Measurements from ENCODE around the gene CASS4. TPM values are rescaled to one million over a fixed set of nuclear protein-coding genes. Genes with fewer than 3 reads are reported as not detected.
A peak's percentile ranks its signal among the peaks of the same experiment; 100 is the strongest.

The CASS4 gene, protein sequence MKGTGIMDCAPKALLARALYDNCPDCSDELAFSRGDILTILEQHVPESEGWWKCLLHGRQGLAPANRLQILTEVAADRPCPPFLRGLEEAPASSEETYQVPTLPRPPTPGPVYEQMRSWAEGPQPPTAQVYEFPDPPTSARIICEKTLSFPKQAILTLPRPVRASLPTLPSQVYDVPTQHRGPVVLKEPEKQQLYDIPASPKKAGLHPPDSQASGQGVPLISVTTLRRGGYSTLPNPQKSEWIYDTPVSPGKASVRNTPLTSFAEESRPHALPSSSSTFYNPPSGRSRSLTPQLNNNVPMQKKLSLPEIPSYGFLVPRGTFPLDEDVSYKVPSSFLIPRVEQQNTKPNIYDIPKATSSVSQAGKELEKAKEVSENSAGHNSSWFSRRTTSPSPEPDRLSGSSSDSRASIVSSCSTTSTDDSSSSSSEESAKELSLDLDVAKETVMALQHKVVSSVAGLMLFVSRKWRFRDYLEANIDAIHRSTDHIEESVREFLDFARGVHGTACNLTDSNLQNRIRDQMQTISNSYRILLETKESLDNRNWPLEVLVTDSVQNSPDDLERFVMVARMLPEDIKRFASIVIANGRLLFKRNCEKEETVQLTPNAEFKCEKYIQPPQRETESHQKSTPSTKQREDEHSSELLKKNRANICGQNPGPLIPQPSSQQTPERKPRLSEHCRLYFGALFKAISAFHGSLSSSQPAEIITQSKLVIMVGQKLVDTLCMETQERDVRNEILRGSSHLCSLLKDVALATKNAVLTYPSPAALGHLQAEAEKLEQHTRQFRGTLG
- total RNA-seq = 0.09 and 0.26 TPM in 2 replicates
- long read RNA-seq = 0 reads

DNA sequence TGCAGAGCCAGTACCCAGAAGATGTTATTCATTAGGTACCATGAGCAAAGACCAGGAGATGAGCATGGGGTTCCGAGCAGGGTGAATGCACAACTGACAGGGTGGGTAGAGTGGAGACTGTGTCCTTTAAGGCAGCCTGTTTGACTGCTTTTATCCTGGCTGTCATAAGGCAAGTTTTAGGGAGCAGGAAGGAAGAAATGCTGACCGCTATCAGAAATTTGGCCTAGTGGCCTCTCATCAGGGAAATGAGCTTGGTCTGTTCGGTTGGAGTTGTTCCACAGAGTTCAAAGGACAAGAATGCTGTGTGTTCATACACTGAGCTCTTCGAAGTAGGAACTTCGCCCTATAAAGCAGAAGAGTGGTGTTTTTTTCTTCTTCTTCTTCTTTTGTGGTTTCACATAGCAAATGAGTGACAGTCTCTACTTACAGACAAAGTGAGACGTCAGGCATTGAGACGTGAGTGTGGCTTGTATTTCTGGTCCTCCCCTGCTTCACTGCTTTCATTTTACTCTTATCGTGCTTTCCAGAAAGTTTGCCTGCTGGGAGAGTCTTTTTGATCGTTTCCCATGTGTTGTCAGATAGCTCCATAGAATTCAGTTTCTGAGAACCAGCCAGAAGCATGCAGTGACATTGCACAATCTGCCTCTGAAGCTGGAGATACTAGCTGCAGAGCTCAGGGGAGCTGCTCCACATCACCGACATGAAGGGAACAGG lies at the start of gene CASS4:
CASS4 (plus strand) TSS at position 502 of the 714 bp plus-strand sequence; CDS start at position 701, 199 bp downstream.
- Mint-ChIP-seq H3K27me3 (no peaks in the 10 kb centered on the region), H3K9me3 (ENCODE audit: low read depth) (no peaks in the 10 kb centered on the region), H3K36me3 (ENCODE audit: insufficient read depth) (peaks cover 19% of the 10 kb centered on the region), H3K4me1 (ENCODE audit: low read depth) (no peaks in the 10 kb centered on the region), H3K4me3 (ENCODE audit: low read depth) (no peak within 1 kb of the TSS), H3K27ac (no peak within 1 kb of the TSS)
- TF ChIP-seq, protein P1, sequence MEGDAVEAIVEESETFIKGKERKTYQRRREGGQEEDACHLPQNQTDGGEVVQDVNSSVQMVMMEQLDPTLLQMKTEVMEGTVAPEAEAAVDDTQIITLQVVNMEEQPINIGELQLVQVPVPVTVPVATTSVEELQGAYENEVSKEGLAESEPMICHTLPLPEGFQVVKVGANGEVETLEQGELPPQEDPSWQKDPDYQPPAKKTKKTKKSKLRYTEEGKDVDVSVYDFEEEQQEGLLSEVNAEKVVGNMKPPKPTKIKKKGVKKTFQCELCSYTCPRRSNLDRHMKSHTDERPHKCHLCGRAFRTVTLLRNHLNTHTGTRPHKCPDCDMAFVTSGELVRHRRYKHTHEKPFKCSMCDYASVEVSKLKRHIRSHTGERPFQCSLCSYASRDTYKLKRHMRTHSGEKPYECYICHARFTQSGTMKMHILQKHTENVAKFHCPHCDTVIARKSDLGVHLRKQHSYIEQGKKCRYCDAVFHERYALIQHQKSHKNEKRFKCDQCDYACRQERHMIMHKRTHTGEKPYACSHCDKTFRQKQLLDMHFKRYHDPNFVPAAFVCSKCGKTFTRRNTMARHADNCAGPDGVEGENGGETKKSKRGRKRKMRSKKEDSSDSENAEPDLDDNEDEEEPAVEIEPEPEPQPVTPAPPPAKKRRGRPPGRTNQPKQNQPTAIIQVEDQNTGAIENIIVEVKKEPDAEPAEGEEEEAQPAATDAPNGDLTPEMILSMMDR (IDR thresholded peaks at IDR 0.05; ENCODE audit: unreplicated experiment) = no peak
- no peak for DNase-seq (ENCODE audit: low spot score, unreplicated experiment)

DNA sequence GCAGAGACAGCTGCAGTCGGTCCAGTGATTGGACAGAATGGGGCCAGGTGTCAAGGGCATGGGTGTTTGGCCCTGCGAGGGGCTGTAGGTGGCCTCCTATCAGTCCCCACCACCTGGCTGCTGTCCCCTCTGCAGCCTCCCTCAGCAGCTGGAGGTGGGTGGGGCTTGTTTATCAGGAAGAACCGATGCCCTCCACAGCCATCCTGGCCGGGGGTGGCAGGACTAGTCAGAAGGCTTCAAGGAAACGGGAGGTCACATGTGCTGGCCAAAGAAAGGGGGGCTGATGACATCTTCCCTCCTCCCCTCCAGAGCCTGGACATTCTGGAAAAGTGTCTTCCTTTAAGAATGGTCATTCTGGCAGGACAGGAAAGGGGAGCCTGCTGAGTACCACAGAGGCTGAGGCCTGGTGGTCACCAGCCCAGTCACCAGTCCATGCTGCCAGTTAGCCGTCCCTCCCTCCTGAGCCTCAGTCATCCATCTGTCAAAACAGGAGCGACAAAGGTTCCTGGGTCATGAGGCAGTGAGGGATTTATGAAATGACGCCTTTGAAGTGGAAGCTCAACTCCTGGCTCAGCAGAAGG lies 49.1 kb upstream of the CASS4 start:
- peaks cover 12% of the 10 kb centered on the region for H3K36me3 Mint-ChIP-seq (ENCODE audit: insufficient read depth)
- no peaks in the 10 kb centered on the region for H3K27me3 Mint-ChIP-seq
- H3K9me3 Mint-ChIP-seq (ENCODE audit: low read depth) = no peaks in the 10 kb centered on the region
- TF ChIP-seq, protein P1 (IDR thresholded peaks at IDR 0.05; ENCODE audit: unreplicated experiment) = no peak
- no peak overlapping the region for H3K4me3 Mint-ChIP-seq (ENCODE audit: low read depth)
- H3K4me1 Mint-ChIP-seq (ENCODE audit: low read depth) = peaks cover 12% of the 10 kb centered on the region
- H3K27ac Mint-ChIP-seq = no peak overlapping the region
- DNase-seq (ENCODE audit: low spot score, unreplicated experiment) = no peak

DNA sequence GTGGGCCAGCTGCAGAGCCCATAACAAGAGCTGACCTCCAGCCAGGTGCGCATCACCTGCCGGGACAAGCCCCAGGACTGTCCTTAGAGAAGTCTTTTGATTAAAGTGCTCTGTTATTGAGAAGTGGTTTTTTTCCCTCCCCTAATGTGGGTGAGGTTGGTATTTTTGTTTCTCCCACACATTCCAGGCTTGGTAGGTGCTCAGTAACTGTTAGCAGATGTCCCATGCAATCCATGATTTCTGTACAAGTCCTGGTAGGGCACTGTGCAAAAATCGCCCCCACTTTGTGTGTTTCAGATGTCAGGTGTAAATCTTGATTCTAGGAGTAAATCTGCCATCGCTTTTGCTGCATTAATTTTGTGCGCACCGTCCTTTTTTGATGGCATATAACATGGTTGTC lies 48.6 kb upstream of the CASS4 start:
- DNase-seq (ENCODE audit: low spot score, unreplicated experiment) = no peak
- no peaks in the 10 kb centered on the region for H3K27me3 Mint-ChIP-seq
- H3K4me1 Mint-ChIP-seq (ENCODE audit: low read depth) = peaks cover 12% of the 10 kb centered on the region
- H3K36me3 Mint-ChIP-seq (ENCODE audit: insufficient read depth) = peaks cover 12% of the 10 kb centered on the region
- no peak overlapping the region for H3K4me3 Mint-ChIP-seq (ENCODE audit: low read depth)
- no peaks in the 10 kb centered on the region for H3K9me3 Mint-ChIP-seq (ENCODE audit: low read depth)
- TF ChIP-seq, protein P1 (IDR thresholded peaks at IDR 0.05; ENCODE audit: unreplicated experiment) = no peak
- no peak overlapping the region for H3K27ac Mint-ChIP-seq

DNA sequence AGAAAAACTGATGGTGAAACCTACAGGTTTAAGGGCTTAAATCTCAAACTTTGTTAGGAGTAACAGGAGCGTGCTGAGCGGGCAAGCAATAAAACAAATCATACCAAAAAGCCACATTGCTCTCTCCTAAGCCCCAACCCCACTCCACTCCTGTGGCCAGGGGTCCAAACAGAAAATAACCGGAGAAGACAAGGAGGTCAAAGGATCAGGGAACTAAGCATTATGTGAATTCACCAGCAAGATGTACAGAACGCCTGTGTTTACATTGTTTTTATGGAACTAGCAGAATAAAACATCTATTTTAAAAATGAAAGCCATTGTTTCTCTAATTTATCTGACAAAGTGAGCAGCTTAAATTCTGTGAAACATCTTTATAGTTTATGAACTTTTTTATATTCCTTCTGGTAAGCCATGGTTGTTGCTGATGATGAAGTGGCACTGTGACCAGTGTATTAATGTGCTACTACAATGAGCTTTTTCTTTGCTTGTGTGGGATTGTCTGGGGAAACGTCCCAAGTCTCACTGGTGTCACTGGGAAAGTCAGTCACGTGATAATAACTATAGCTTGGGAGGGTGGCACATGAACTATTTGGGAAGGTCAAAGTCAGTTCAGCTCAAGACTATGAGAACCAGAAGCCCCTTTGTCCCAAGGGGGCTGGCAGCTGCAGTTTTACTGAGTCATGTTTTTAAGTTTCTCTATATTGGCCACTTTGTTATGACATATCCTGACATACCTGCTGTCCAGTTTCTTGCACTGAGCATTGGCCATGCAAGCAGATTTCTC lies 43.5 kb upstream of the CASS4 start:
- Mint-ChIP-seq H3K4me1 (ENCODE audit: low read depth) (no peaks in the 10 kb centered on the region), H3K4me3 (ENCODE audit: low read depth) (no peak overlapping the region)

More for the DNA sequence above, 43.5 kb upstream of the CASS4 start:
- TF ChIP-seq, protein P1 (IDR thresholded peaks at IDR 0.05; ENCODE audit: unreplicated experiment) = no peak
- Mint-ChIP-seq H3K36me3 (ENCODE audit: insufficient read depth) (peaks cover 16% of the 10 kb centered on the region), H3K27me3 (no peaks in the 10 kb centered on the region), H3K9me3 (ENCODE audit: low read depth) (no peaks in the 10 kb centered on the region), H3K27ac (peak overlapping the region; percentile 51)
- DNase-seq (ENCODE audit: low spot score, unreplicated experiment) = no peak

Data from progenitor cell of endocrine pancreas (in vitro differentiated cells).